GM19099 (cell line): ENCODE results near the gene TMEFF1.

Experiments used
- POLR2A ChIP-seq: IDR thresholded peaks from 3 replicates; pipeline ENCODE4 v1.6.1; 2011; ENCODE audit warnings: low read depth; ENCODE audit not compliant: insufficient read length; ENCODE audit errors: extremely low read depth

TMEFF1 gene

DNA sequence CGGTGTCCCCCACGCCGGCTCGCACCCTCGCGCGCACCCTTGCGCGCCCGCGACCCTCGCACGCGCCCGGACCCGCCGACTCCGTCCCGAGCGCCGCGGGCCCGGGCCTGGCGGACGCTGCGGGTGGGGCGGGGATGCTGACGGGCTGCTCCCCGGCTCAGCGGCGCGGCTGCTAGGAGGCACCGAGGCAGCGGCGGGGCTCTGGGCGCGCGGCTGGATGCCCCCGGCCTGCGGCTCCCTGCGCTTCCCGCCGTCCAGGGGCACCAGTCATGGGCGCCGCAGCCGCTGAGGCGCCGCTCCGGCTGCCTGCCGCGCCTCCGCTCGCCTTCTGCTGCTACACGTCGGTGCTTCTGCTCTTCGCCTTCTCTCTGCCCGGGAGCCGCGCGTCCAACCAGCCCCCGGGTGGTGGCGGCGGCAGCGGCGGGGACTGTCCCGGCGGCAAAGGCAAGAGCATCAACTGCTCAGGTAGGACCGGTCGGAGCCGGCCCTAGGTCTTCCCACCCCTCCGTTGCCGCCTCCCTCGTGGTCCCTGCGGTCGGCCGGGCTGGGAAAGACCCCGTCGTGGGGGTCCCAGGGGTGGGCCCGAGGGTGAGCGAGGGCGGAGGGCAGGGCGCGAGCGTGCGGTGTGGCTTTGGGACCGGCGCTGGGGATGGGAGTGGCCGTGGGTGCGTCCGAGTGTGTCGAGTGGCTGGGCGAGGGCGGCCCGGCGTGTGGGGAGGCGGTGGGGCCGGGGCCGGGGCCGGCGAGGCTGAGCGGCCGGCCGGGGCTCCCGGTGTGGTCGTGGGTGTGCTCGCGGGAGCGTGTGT, 530 bp downstream of the TMEFF1 start:
- no peak for TF ChIP-seq POLR2A

DNA sequence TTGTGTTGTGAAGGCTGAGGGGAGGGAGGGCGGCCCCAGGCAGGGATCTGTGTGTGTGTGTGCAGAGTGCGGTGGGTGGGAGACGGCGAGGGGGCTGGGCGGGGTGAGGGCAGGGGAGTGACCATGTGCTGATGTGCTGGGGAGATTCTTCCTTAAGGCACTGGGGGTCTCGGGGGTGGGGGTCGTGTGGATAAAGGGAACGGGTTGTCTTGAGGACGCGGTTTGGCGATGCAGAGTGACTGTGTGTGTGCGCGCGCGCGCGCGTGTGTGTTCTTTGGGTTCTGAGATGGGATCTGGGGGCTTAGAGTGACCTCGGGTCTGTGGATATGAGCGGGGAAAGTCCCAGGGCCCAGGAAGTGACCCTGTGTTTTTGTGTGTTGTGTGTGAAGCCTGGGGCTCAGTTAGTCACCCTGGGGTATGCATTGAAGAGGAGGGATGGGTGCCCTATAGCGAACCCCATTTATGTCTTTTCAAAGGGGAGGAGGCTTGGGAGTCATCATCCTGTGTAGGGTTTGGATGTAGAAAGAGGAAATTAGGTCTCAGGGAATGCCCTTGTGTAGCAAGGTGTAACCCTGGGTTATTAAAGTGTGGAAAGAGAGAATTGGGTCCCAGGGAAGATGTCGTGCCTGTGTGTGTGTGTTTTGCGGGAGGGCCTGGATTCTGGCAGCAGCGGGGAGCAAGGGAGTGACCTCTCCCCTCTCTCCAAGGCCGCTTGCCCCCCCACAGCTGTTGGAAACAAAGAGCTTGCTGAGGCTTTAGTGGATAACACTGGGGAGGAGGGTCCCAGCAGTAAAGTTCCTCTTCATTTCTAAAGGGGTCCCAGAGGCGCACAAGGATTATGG, 1.4 kb downstream of the TMEFF1 start:
- TF ChIP-seq POLR2A: no peak

DNA sequence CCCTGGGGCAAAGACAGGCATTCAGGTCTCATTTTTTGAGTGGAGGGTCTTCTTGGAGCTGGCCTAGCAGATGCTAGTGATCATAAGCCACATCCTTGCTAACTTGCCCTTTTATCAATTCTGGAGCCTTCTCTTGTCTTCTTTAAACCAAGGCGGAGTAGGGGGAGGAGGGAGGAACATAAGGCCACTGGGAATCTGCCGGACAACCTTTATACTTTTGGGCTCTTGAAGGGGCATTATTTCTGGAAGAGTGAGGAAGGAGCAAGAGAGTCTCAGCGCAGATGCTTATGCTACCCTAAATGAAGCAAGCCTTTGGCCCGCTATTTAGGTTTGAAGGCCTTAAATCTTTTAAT, 2.0 kb downstream of the TMEFF1 start:
- TF ChIP-seq POLR2A: no peak

DNA sequence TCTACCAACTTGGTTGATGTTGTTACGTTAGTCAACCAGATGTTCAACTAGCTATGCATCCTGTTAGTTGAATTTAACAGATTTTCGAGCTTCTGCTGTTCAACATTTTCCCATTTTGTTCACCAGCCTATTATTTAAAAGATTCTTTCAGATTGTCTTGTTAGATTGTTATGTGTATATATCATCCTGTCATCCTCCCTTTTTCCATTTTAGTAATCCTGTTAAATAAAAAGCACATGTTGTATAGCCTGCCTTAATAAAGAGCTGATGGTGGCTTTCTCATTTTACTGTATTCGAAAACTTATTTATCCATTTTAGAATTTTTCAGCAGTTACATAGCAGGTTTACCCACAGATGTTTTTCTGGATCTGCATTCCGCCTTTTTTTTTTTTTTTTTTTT, 4.3 kb downstream of the TMEFF1 start:
- no peak for TF ChIP-seq POLR2A

DNA sequence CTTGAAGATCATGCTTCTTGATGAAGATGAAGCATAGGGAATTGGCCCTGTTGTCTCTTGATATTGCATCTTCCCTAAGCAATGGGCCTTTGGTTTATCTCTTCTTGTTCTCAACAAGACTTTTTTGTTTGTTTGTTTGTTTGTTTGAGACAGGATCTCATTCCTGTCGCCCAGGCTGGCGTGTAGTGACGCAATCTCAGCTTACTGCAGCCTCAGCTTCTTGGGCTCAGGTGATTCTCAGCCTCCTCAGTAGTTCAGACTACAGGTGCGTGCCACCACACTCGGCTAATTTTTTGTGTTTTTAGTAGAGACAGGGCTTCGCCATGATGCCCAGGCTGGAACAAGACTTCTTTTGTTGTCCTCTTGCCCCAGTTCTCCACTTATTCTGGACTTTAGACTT, 5.2 kb downstream of the TMEFF1 start:
- no peak for TF ChIP-seq POLR2A

DNA sequence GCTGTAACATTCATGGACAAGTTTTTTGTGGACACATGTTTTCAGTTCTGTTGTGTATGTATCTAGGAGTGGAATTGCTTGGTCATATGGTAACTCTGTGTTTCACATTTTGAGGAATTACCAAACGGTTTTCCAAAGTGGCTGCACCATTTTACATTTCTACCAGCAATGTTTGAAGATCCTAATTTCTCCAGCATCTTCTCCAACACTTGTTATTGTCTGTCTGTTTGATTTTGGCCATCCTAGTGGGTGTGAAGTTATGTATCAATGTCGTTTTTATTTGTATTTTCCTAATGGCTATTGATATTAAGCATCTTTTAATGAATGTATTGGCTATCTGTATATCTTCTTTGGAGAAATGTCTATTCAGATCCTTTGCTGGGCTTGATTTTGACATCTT, 6.9 kb downstream of the TMEFF1 start:
- no peak for TF ChIP-seq POLR2A

DNA sequence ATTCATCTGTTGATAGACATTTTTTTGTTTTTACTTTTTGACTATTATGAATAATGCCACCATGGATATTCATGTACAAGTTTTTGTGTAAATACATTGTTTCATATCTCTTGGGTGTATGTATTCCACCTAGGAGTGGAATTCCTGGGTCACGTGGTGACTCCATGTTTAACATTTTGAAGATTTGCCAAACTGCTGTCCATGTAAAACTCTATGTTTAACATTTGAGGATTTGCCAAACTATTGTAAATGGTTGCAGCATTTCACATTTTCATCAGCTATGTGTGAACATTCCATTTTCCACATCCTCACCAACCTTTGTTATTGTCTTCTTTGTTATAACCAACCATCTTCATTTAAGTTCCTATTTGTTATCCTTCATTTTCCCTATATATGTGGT, 12.2 kb downstream of the TMEFF1 start:
- TF ChIP-seq POLR2A: no peak

DNA sequence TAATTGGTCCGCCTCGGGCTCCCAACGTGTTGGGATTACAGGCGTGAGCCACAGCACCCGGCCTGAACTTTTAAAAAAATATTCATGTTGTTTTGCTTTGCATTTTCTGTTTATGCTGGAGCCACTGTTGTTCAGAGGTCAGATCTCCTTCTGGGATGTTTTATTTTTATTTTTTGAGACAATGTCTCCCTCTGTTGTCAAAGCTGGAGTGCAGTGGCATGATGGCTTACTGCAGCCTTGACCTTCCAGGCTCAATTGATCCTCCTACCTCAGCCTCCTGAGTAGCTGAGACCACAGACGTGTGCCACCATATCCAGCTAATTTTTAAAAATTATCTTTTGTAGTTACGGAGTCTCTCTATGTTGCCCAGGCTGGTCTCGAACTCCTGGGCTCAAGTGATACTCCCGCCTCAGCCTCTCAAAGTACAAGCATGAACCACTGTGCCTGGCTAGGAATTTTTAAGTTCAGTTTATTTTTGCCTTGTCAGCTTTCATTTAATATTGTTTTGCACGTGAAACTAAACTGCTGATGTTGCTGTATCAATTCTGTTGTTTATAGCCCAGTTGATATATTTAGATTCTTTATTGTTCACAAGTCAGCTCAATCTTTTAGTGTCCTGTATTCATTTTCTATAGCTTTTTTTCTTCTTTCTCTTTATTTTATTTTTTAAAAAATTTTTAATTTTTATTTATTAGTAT, 13.7 kb downstream of the TMEFF1 start:
- no peak for TF ChIP-seq POLR2A

DNA sequence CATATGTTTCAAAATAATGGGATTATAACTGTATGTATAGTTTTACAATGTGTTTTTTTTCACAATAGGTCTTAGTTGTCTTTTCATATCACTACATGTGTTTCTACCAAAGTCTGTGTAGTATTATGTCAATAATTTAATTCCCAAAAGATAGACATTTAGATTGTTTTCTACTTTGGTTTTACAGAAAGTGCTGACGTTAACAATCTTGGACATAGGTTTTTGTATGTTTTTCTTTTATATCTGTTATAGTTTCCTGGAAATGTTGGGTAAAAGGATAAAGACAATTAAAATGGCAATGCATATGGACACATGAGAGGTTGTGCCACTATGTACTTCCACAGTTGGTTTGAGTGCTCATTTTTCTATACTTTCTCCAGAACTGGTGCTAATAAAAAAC, 15.2 kb downstream of the TMEFF1 start:
- TF ChIP-seq POLR2A: no peak

DNA sequence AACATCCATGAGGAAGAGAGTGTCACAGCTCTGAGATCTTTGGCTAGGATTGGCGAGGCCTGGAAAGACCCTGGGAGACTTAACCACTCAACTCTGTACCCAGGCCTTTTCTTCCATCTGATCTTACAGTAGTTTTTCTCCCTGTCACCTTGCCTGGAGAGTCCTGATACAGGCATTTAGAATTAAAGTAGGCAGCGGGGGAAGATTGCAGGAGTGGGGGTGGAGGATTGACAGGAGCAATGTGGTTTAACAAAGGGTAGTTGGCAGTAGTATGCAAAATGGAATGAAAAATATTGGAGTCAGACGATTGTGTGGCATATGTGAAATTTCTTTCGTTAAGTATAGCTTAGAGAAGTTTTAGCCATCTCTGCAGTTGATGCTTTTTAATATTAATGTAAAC, 16.9 kb downstream of the TMEFF1 start:
- TF ChIP-seq POLR2A: no peak

DNA sequence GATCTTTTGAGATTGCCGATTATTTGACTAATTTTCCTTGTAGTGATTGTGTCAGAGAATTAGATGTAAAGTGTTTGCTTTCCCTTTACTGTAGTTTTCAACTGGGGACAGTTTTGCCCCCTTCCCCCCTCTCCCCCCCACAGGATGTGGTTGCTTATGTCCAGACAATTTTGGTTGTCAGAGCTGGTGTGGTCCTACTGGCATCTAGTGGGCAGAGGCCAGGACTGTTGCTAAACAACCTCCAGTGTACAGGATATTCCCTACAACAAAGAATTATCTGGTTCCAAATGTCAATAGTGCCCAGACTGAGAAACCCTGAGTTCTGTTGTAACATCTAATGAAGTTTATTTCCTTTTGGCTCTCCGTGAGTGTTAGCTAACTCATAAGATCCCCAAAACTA, 20.0 kb downstream of the TMEFF1 start:
- no peak for TF ChIP-seq POLR2A

DNA sequence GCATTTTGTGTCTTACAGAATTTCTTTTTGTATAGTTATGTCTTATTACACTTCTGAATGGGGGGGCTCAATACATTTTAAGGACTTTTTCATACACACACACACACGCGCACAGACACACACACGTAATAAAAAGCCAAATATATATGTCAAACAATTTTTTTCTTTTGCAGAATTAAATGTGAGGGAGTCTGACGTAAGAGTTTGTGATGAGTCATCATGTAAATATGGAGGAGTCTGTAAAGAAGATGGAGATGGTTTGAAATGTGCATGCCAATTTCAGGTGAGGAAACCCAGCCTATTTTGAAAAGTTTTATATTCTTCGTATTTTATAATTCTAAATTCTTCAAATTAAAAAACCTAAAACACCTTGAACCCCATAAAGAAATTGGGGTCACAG, 25.6 kb downstream of the TMEFF1 start:
- TF ChIP-seq POLR2A: no peak

DNA sequence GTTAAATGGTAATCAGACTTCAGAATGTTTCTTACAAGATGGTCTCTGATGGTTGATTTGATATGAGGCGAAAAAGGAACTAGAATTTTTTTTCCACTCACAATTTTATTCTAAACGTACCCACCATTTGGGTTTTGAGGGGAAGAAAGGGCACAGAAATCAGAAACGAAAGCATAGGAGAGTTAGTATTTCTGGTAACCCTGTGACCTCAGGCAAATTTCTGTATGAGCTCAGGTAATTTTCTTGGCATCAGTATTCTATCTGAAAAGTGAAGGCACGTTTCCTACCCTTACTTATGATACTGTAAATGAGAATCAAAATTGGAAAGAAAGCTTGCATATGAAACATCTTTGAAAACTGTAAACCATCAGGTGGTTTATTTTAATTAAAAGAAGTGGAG, 26.5 kb downstream of the TMEFF1 start:
- no peak for TF ChIP-seq POLR2A

DNA sequence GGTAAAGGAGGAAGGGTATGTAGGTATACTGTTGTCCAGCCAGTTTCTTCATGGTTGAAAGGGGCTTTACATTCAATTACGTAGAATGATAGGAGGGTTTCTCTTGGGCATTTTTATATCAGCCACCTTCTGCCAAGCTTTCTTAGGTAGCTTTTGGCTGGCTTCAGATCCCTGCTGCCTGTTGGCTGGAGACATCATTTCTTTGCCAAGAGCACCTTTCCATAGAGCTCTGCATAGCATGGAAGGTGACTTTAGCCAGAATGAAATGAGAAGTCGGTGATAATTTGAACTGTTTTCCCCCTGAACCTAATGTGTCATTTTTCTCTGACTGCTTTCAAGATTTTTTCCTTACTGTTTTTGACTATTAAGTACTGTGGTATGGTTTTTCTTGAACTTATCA, 26.9 kb downstream of the TMEFF1 start:
- TF ChIP-seq POLR2A: no peak

DNA sequence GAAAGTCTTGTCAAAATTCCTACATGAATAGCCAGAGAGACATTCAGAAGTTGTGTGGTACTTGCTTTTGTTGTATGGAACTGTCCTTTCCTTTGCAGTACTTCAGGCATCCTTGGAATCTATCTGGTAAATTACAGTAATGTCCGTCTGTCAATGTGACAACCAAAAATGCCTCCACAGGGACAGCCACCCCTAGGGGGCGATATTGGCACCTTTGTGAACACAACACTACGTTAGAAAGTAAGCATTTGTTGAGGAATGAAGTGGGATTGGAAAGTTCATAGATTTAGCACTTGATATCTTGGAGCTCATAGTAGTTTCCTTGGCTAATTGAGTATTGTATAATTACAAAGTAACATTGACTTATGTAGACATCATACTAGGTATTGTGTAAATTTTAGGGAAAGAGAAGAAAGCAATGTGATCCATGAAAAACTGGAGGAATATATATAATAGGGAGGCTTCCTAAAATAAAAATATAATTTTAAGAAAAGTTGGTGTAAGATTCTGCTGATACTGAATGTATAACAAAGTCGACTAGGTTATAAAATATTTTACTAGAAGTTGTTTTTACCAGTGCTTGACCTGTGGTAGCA, 32.7 kb downstream of the TMEFF1 start:
- TF ChIP-seq POLR2A: no peak

DNA sequence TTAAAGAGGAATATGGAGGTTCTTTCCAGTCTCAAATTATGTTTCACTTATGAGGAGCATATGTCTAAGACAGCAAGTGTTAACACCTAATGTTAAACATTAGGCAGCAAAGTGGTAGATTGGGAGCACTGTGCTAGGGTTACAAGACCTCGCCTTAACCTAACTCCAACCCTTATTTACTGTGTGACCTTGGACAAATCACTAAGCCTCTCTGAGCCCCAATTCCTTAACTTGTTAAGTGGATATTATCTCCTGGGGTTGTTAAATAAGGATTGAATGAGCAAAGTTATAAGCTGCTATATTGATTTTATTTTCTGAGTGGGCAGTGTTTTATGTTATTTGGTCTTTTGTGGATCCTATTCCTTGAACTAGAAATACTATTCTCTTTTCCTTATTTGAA, 38.3 kb downstream of the TMEFF1 start:
- TF ChIP-seq POLR2A: no peak
